Subcutaneous abdominal adipose tissue (tissue), 5 donors: ENCODE measurements around the gene SP3.

Experiments
- H3K27ac ChIP-seq: one replicate; pipeline ENCODE4 v1.7.0; 2013; ENCODE audit warnings: low read depth, mild to moderate bottlenecking, inconsistent platforms, low read length, moderate library complexity
- H3K27me3 ChIP-seq, 5 donors: one replicate each; pipeline ENCODE4 v1.7.0; 2013; ENCODE audit warnings: low read length in 5 of 5, inconsistent platforms in 1 of 5; ENCODE audit not compliant: control insufficient read depth in 5 of 5, insufficient read depth in 4 of 5
- H3K36me3 ChIP-seq, 5 donors: one replicate each; pipeline ENCODE4 v1.7.0; 2013; ENCODE audit warnings: low read length in 5 of 5; ENCODE audit not compliant: control insufficient read depth in 5 of 5, insufficient read depth in 5 of 5
- H3K4me1 ChIP-seq, 5 donors: one replicate each; pipeline ENCODE4 v1.7.0; 2013; ENCODE audit warnings: low read length in 5 of 5, mild to moderate bottlenecking in 3 of 5, moderate library complexity in 1 of 5; ENCODE audit not compliant: control insufficient read depth in 5 of 5, insufficient read depth in 5 of 5
- H3K4me3 ChIP-seq, 5 donors: one replicate each; pipeline ENCODE4 v1.7.0; 2013; ENCODE audit warnings: low read length in 5 of 5, low read depth in 1 of 5
- H3K9ac ChIP-seq, 5 donors: one replicate each; pipeline ENCODE4 v1.7.0; 2013; ENCODE audit warnings: low read length in 5 of 5, mild to moderate bottlenecking in 4 of 5, moderate library complexity in 3 of 5
- H3K9me3 ChIP-seq, 5 donors: one replicate each; pipeline ENCODE4 v1.7.0; 2013; ENCODE audit warnings: low read length in 5 of 5; ENCODE audit not compliant: control insufficient read depth in 5 of 5
- donor health status: healthy.
- donor health status: healthy.
- donor health status: healthy.
- donor health status: healthy.
- donor health status: healthy.

Gene SP3

DNA sequence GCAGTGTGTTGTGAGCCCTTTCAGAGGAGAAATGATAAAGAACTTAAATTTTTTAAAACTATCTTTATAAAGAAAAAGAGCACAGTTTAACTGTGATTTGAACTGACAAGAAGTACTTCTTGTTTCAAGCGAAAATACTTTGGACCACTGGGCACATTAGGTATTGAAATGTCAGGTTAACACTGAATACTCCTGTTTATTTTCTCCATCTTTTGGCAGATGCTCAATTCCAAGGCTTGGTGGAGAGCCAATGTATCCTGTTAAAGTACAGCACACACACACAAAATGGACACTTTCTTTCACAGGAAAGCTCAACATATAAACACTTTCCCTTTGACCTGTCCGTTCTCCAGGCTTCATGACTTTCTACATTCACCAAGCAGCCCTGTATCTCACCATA, 32.6 kb upstream of the SP3 start:
- Histone ChIP-seq H3K27ac (peak overlapping the region; percentile 14), H3K36me3 (no peaks in the 10 kb centered on the region), H3K4me3 (no peak overlapping the region), H3K4me1 (peaks cover 12 to 48% (median 34%) of the 10 kb centered on the region in 5 donors), H3K27me3 (no peaks in the 10 kb centered on the region), H3K9me3 (no peaks in the 10 kb centered on the region), H3K9ac (no peak overlapping the region)

DNA sequence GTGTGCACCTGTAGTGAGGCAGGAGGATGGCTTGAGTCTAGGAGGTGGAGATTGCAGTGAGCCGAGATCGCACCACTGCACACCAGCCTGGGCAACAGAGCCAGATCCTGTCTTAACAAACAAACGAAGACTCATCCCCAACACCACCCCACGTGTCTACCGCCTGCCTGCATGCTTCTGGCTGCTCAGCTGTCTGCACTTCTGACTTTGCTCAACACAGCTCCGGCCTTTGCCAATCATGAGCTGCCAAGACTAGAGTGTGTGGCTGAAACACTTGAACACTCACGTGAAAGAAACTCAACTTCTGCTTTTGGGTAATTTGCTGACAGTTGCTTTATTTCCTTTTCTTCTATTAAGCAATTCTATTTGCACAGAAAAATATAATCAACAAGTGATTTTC, 32.1 kb upstream of the SP3 start:
- Histone ChIP-seq H3K27me3 (no peaks in the 10 kb centered on the region), H3K27ac (peak overlapping the region; percentile 14), H3K9ac (no peak overlapping the region), H3K4me3 (peak overlapping the region in 1 of 5 donors; percentile 37), H3K4me1 (peaks cover 14 to 53% (median 39%) of the 10 kb centered on the region in 5 donors), H3K9me3 (no peaks in the 10 kb centered on the region), H3K36me3 (no peaks in the 10 kb centered on the region)

DNA sequence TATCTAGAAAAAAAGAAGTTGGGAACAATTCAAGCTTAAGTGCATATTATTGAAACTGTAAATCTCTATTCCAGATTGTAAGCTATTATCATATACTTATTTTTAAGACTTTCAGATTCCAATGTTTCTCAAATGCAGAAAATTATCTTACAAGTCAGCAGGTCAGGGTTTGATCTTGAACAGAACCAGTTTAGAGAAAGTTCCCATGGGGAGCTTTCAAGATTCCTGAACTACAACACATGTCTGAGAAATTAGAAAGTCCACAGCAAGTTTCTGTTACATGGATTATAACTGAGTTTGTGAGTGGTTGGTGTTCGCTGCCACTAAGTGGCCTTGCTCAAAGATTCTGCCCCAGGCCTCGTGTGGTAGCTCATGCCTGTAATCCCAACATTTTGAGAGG, 31.6 kb upstream of the SP3 start:
- Histone ChIP-seq H3K9ac (no peak overlapping the region), H3K27ac (no peak overlapping the region), H3K4me1 (peaks cover 16 to 58% (median 44%) of the 10 kb centered on the region in 5 donors), H3K27me3 (no peaks in the 10 kb centered on the region), H3K36me3 (no peaks in the 10 kb centered on the region), H3K9me3 (no peaks in the 10 kb centered on the region), H3K4me3 (no peak overlapping the region)

DNA sequence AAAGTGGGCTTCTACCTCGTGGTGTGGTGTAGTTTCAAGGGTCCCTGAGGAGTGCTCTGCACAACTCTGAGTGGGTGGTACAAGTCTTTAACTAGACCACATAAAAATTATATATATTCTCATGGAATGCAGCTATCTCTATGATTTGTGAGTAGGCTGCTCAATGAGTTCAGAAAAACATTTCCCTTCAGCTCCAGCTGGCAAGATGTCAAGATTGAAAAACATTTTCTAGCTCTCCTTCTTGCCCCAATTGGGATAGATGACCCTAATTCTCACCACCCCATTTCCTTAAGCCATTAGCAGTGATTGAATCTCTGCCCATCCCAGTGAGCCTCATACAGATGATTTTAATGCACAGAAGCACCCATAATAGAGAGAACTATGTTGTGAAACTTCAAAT, 28.3 kb upstream of the SP3 start:
- Histone ChIP-seq H3K27ac (no peak overlapping the region), H3K4me3 (no peak overlapping the region), H3K9ac (no peak overlapping the region), H3K36me3 (no peaks in the 10 kb centered on the region), H3K9me3 (no peaks in the 10 kb centered on the region), H3K4me1 (peaks cover 19 to 71% (median 63%) of the 10 kb centered on the region in 5 donors), H3K27me3 (no peaks in the 10 kb centered on the region)

DNA sequence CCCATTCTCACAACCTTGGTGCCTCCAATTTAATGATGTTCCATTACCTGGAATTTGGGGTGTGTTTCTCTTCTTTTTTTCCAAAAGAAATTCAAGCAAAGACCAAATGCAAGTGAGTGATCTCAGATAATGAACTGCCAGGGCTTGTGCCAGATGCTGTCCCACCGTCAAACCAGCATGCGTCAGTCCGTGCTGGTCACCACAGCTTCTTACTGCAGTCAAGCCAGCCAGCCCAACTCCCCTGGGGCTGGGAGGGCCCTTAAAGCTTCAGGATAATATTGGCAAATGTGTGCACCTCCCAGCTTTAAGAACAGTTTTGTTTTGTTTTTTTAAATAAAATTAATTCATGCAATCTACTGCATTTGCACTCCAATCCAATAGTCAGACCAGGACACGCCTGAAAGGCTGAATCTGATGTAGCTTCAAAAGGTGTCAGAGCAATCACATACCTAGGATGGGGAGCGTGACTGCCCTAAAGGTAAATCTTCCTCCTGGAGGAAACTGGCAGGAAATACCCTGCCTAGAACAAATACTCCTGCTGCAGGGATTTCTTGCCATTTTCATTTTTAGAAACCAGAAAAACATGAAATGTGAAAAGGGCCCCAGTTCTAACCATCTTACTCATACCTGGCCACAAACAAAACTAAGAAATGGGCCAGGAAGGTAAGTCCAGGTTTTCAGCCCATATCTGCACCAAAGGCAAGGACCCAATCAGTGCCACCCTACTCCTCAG, 26.8 kb upstream of the SP3 start:
- H3K9me3 ChIP-seq, result no peaks in the 10 kb centered on the region
- H3K4me3 ChIP-seq, result peak overlapping the region in 3 of 5 donors; percentile 7 to 42 (median 12)
- H3K27me3 ChIP-seq, result no peaks in the 10 kb centered on the region
- H3K9ac ChIP-seq, result no peak overlapping the region
- H3K36me3 ChIP-seq, result no peaks in the 10 kb centered on the region
- H3K27ac ChIP-seq, result peak overlapping the region; percentile 76
- peaks cover 14 to 69% (median 55%) of the 10 kb centered on the region in 5 donors for H3K4me1 ChIP-seq

DNA sequence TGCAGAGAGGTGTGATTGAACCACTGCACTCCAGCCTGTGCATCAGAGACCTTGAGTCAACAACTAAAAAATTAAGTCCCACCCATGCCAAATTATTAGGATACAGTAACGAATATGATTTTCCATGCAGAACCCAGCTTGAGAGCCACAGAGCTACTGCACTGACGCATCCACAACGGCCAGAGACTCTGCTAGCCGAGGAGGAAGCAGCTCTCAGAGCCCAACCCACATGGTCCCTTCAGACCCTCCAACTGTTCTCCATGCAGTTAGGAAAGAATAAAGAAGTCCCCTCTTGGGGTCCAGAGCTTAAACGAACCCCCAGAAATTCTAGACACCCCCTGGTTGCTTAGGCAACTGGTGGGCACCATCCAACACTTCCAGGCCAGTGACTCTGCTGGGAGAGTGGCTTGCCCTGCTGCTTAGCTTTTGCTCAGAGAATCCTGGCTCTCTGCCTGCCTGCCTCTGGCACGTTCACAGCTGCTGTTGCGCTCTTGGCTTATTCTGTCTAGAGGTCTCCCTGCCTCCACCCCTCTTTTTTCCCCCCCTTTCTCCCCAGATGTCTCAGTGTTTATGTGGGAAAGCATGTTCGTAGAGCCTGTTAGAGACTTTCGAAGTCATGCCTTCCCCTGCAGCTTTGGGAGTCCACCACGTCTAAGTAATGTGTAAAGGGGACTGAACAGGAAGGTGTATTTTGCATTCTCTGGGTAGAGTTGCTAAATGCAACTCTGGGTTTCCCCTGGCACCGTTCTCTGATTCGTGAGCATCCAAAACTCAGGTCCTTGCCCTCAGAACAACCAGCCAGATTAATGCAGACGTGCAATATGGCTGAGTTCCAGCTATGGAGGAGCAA, 26.0 kb upstream of the SP3 start:
- Histone ChIP-seq H3K9me3 (no peaks in the 10 kb centered on the region), H3K36me3 (no peaks in the 10 kb centered on the region), H3K9ac (peak overlapping the region in 1 of 5 donors; percentile 11), H3K4me1 (peaks cover 14 to 74% (median 58%) of the 10 kb centered on the region in 5 donors), H3K27ac (peak overlapping the region; percentile 76), H3K4me3 (peak overlapping the region; percentile 7 to 42 (median 18)), H3K27me3 (no peaks in the 10 kb centered on the region)

DNA sequence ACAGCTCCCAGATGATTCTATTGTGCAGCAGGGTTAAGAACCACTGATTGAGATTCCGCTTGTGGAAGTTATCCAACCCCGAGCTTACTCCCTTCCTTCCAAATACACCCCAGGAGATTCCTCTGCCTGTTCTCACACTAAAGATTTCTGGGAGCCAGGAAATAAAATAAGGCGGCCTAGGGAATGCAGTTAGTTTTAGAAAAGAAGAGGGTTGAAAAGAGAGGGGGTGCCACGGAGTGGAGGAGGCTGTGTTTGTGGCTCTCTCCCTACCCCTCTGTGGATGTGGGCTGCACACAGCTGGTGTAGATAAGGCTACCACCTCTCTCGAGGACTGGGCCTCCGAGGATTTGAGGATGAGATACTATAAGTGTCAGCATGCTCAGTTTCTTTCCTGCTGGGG, 25.1 kb upstream of the SP3 start:
- no peak overlapping the region for H3K4me3 ChIP-seq
- peaks cover 14 to 84% (median 67%) of the 10 kb centered on the region in 5 donors for H3K4me1 ChIP-seq
- no peaks in the 10 kb centered on the region for H3K9me3 ChIP-seq
- peak overlapping the region; percentile 76 for H3K27ac ChIP-seq
- H3K27me3 ChIP-seq, result no peaks in the 10 kb centered on the region
- H3K36me3 ChIP-seq, result no peaks in the 10 kb centered on the region
- H3K9ac ChIP-seq, result peak overlapping the region in 2 of 5 donors; percentile 19 to 33

DNA sequence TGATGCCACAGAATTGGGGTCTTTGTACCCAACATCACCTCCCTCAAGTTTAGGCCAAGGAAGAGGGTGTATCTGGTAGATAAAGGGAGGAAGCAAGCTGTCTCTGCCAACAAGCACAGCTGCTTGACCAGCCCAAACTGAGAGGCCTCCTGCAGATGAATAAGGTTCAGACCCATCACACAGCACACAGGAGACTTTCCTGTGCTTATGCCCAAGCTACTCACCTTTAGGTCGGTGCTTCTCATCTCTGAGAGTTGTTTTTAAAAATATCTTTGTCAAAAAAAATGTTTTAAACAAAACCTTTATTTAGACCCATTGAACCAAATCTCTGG, 24.7 kb upstream of the SP3 start:
- H3K4me1 ChIP-seq, result peaks cover 17 to 88% (median 71%) of the 10 kb centered on the region in 5 donors
- H3K27ac ChIP-seq, result peak overlapping the region; percentile 76
- no peaks in the 10 kb centered on the region for H3K36me3 ChIP-seq
- H3K27me3 ChIP-seq, result no peaks in the 10 kb centered on the region
- no peak overlapping the region for H3K4me3 ChIP-seq
- H3K9ac ChIP-seq, result no peak overlapping the region
- no peaks in the 10 kb centered on the region for H3K9me3 ChIP-seq

DNA sequence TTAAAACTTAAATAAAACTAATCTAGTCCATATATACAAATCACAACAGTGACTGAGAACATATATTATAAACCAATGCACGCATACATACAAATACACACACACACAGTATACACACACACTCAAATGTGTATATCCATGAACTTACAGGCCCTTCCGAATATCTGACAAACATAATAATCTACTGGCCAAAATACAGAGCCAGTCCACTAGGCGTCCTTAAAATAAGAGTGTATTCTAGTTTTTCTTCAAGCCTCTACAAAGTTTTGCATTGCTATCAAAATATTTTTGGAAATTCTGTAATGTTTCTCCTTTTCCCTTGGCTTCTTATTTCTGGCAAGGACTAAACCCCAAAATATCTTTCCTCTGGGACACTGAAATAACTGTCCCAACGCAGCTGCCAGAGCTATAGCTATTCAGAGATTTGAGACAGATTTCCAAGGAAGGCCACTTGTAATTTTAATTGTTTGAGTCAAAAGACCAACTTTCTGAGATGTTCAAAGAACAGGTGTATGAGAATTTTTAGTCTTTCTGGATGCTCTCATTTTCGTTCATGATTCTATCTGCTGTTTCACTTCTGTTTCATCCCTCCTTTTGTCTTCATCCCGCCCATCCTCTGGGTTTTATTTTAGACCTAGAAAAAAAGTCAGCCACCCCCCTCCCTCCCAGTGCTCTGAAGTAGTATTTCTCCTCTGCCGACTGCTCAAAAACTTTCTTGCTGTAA, 24.1 kb upstream of the SP3 start:
- Histone ChIP-seq H3K27ac (peak overlapping the region; percentile 76), H3K27me3 (no peaks in the 10 kb centered on the region), H3K36me3 (no peaks in the 10 kb centered on the region), H3K9ac (no peak overlapping the region), H3K4me1 (peaks cover 17 to 91% (median 72%) of the 10 kb centered on the region in 5 donors), H3K4me3 (no peak overlapping the region), H3K9me3 (no peaks in the 10 kb centered on the region)
